Spleen (tissue), 11 donors: ENCODE data around the gene SORD. TPM values are rescaled to one million over a fixed set of nuclear protein-coding genes. Genes with fewer than 3 reads are reported as not detected.
A peak's percentile ranks its signal among the peaks of the same experiment; 100 is the strongest.
"Not testable (repeated sequence)": the region's sequence is repeated elsewhere in the genome, so short reads cannot be mapped to it uniquely, and the experiment has no call there.

Experiments
- DNase-seq: peaks from one replicate; pipeline ENCODE4 v3.0.0-alpha.2; 2020
- H3K27ac ChIP-seq, 8 donors: fragments of 200-600 bp; sonication (generic) in 7 of 8; 1 replicate in 4 of 8; 2 replicates in 4 of 8; pipeline versions ENCODE4 v1.5.0 to v1.8.0; 2016 to 2021; ENCODE audit warnings: inconsistent platforms in 4 of 8, mild to moderate bottlenecking in 4 of 8, moderate library complexity in 1 of 8
- H3K27me3 ChIP-seq, 7 donors: fragments of 200-600 bp; sonication (generic) in 6 of 7; replicated peaks in 1 of 7; 1 replicate in 4 of 7; 2 replicates in 3 of 7; pipeline versions ENCODE4 v1.5.0 to v1.8.0; 2016 to 2021; ENCODE audit warnings: inconsistent platforms in 3 of 7, mild to moderate bottlenecking in 1 of 7
- H3K36me3 ChIP-seq, 6 donors: fragments of 200-600 bp; sonication (generic) in 5 of 6; 1 replicate in 4 of 6; 2 replicates in 2 of 6; pipeline versions ENCODE4 v1.5.0 to v1.8.0; 2016 to 2021; ENCODE audit warnings: inconsistent platforms in 2 of 6
- H3K4me1 ChIP-seq, 6 donors: fragments of 200-600 bp; sonication (generic) in 5 of 6; 1 replicate in 3 of 6; 2 replicates in 3 of 6; pipeline versions ENCODE4 v1.5.0 to v1.8.0; 2016 to 2021; ENCODE audit warnings: inconsistent platforms in 3 of 6
- H3K4me3 ChIP-seq, 8 donors: fragments of 200-600 bp; sonication (generic) in 7 of 8; 1 replicate in 4 of 8; 2 replicates in 4 of 8; pipeline versions ENCODE4 v1.5.0 to v1.8.0; 2016 to 2021; ENCODE audit warnings: inconsistent platforms in 4 of 8, mild to moderate bottlenecking in 4 of 8, moderate library complexity in 2 of 8
- H3K9me3 ChIP-seq, 8 donors: fragments of 200-600 bp; sonication (generic) in 7 of 8; 1 replicate in 4 of 8; 2 replicates in 4 of 8; pipeline versions ENCODE4 v1.5.0 to v1.8.0; 2016 to 2021; ENCODE audit warnings: inconsistent platforms in 4 of 8
- CTCF ChIP-seq, 11 experiments: fragments of 200-600 bp in 7 of 11; fragments of 450-650 bp in 4 of 11; sonication (generic) in 4 of 11; IDR thresholded peaks in 8 of 11; conservative IDR thresholded peaks in 3 of 11; 1 replicate in 7 of 11; 2 replicates in 4 of 11; pipeline versions ENCODE4 v1.4.0 to v1.8.0; 2016 to 2021; ENCODE audit warnings: antibody characterized with exemption in 11 of 11, inconsistent platforms in 4 of 11, mild to moderate bottlenecking in 1 of 11
- POLR2A ChIP-seq, 3 donors: fragments of 450-650 bp; IDR thresholded peaks; one replicate each; pipeline ENCODE4 v1.5.1; 2017; ENCODE audit warnings: antibody characterized with exemption in 3 of 3, mild to moderate bottlenecking in 1 of 3
- POLR2AphosphoS5 ChIP-seq, 3 donors: sonication (generic); formaldehyde crosslinking; IDR thresholded peaks; one replicate each; pipeline ENCODE4 v1.5.1; 2017; ENCODE audit warnings: antibody characterized with exemption in 3 of 3
- WGBS, 5 donors: extraction: QIAGEN DNeasy Blood & Tissue Kit in 3 of 5; methylation state at CpG; one replicate each; pipeline versions ENCODE4 v1.1.5 to v1.1.7; 2013 to 2018; 5-methylcytosine and 5-hydroxymethylcytosine counted together
- intact Hi-C: fragments of 100-400 bp; cut with DNase I; formaldehyde crosslinking; loops from one replicate; pipeline ENCODE4 v1.15.0; 2023; ENCODE audit warnings: low total_unique reads
- polyA plus RNA-seq, 3 donors: library from polyadenylated mRNA; stranded (reverse); fragments of 200-250 nt; gene quantifications; one replicate each; pipeline ENCODE4 v1.2.1, GENCODE V29; 2013
- total RNA-seq, 7 donors: library from RNA; depleted of rRNA in 3 of 7; stranded (reverse); fragments of >200 nt in 3 of 7; fragmentation: NEBNext Ultra II Directional in 4 of 7; extraction: Animal tissue kit (Norgen Biotek cat#: 25700) in 4 of 7; gene quantifications; one replicate each; pipeline versions ENCODE4 v1.1.0 to v1.2.1, GENCODE V29; 2016 to 2021
- donor health status: healthy with polysubstance abuse.
- donor health status: DM: no; HTN: no; CAD: no; lungs with moderate emphysema.
- donor health status: DM: no; HTN: no; CAD: no.
- donor health status: Bipolar disorder and iron deficiency.
- donor health status: healthy.
- donor health status: DM: no; HTN: no; CAD: no.
- donor health status: DM: yes; HTN: yes; CAD: no.

Gene SORD
- total and polyA plus RNA-seq, 10 donors: 2.6 to 12.5 (median 7.7) TPM

GRCh38 chr15:45099549-45100165 is 76.7 kb downstream of the SORD start:
- intact Hi-C loops: no loop called here
- no peak for TF ChIP-seq POLR2A (IDR thresholded peaks at IDR 0.05)
- no peak for TF ChIP-seq POLR2AphosphoS5 (IDR thresholded peaks at IDR 0.05)
- Histone ChIP-seq H3K36me3 (no peaks in the 10 kb centered on the region), H3K27ac (no peak overlapping the region), H3K4me1 (no peaks in the 10 kb centered on the region), H3K4me3 (no peak overlapping the region), H3K9me3 (no peaks in the 10 kb centered on the region), H3K27me3 (peaks cover 0 to 4% (median 0%) of the 10 kb centered on the region in 7 donors)
- WGBS, 5 donors: 80 to 88% (median 85%) methylated on average over 23 of the region's 23 CpGs
- DNase-seq: peak; percentile 47

GRCh38 chr15:45100884-45101625 is 78.1 kb downstream of the SORD start:
- intact Hi-C loops: no loop called here
- H3K4me3 ChIP-seq: no peak overlapping the region
- H3K27me3 ChIP-seq: peaks cover 0 to 10% (median 0%) of the 10 kb centered on the region in 7 donors
- no peak overlapping the region for H3K27ac ChIP-seq
- WGBS, 5 donors: 70 to 81% (median 72%) methylated on average over 7 of the region's 7 CpGs
- TF ChIP-seq POLR2A (IDR thresholded peaks at IDR 0.05) (no peak), CTCF (IDR thresholded peaks at IDR 0.05 in 8 of 11, conservative IDR thresholded peaks at IDR 0.05 in 3 of 11) (no peak), POLR2AphosphoS5 (IDR thresholded peaks at IDR 0.05) (no peak)
- no peaks in the 10 kb centered on the region for H3K4me1 ChIP-seq
- no peaks in the 10 kb centered on the region for H3K36me3 ChIP-seq
- no peaks in the 10 kb centered on the region for H3K9me3 ChIP-seq
- peak; percentile 48 for DNase-seq

GRCh38 chr15:45101749-45102148 is 78.8 kb downstream of the SORD start:
- Histone ChIP-seq H3K4me1 (no peaks in the 10 kb centered on the region), H3K27ac (no peak overlapping the region), H3K36me3 (no peaks in the 10 kb centered on the region), H3K27me3 (peaks cover 0 to 17% (median 0%) of the 10 kb centered on the region in 7 donors), H3K4me3 (no peak overlapping the region), H3K9me3 (no peaks in the 10 kb centered on the region)
- intact Hi-C loops: no loop called here
- TF ChIP-seq CTCF (IDR thresholded peaks at IDR 0.05 in 8 of 11, conservative IDR thresholded peaks at IDR 0.05 in 3 of 11) (no peak), POLR2AphosphoS5 (IDR thresholded peaks at IDR 0.05) (no peak), POLR2A (IDR thresholded peaks at IDR 0.05) (no peak)
- peak; percentile 47 for DNase-seq
- WGBS, 5 donors: 87 to 94% (median 89%) methylated on average over 11 to 12 of the region's 12 CpGs

GRCh38 chr15:45102226-45102625 is 79.2 kb downstream of the SORD start:
- Histone ChIP-seq H3K36me3 (no peaks in the 10 kb centered on the region), H3K27ac (no peak overlapping the region), H3K4me1 (no peaks in the 10 kb centered on the region), H3K27me3 (peaks cover 0 to 22% (median 0%) of the 10 kb centered on the region in 7 donors), H3K9me3 (no peaks in the 10 kb centered on the region), H3K4me3 (no peak overlapping the region)
- 84 to 90% (median 85%) methylated on average over 6 of the region's 6 CpGs for WGBS, 5 donors
- TF ChIP-seq POLR2AphosphoS5 (IDR thresholded peaks at IDR 0.05) (no peak), POLR2A (IDR thresholded peaks at IDR 0.05) (no peak), CTCF (IDR thresholded peaks at IDR 0.05 in 8 of 11, conservative IDR thresholded peaks at IDR 0.05 in 3 of 11) (no peak)
- peak; percentile 47 for DNase-seq
- intact Hi-C loops: no loop called here

- H3K4me3 ChIP-seq, H3K27ac ChIP-seq, H3K36me3 ChIP-seq, intact Hi-C loops, H3K9me3 ChIP-seq, H3K4me1 ChIP-seq: not testable (repeated sequence)
- peaks cover 0 to 38% (median 10%) of the 10 kb centered on the region in 7 donors for H3K27me3 ChIP-seq
- WGBS, 5 donors: 77 to 97% (median 89%) methylated on average over 7 to 9 of the region's 9 CpGs
- peak; percentile 27 for DNase-seq
Observed at GRCh38 chr15:45104170-45104569, 81.2 kb downstream of the SORD start.
